ENCODE data around the gene HIPK3.

DNA sequence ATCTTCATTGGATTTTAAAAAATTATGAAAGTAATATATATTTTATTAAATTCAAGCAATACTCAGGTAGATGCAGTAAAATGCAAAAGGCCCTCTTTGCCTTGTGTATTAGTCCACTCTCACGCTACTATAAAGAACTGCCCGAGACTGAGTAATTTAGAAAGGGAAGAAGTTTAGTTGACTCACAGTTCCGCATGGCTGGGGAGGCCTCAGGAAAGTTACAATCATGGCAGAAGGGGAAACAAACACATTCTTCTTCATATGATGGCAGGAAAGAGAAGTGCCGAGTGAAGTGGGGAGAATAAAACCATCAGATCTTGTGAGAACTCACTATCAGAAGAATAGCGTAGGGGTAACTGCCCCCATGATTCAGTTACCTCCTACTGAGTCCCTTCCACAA, 130.8 kb downstream of the HIPK3 start:
- TF ChIP-seq, protein P1, sequence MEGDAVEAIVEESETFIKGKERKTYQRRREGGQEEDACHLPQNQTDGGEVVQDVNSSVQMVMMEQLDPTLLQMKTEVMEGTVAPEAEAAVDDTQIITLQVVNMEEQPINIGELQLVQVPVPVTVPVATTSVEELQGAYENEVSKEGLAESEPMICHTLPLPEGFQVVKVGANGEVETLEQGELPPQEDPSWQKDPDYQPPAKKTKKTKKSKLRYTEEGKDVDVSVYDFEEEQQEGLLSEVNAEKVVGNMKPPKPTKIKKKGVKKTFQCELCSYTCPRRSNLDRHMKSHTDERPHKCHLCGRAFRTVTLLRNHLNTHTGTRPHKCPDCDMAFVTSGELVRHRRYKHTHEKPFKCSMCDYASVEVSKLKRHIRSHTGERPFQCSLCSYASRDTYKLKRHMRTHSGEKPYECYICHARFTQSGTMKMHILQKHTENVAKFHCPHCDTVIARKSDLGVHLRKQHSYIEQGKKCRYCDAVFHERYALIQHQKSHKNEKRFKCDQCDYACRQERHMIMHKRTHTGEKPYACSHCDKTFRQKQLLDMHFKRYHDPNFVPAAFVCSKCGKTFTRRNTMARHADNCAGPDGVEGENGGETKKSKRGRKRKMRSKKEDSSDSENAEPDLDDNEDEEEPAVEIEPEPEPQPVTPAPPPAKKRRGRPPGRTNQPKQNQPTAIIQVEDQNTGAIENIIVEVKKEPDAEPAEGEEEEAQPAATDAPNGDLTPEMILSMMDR (IDR thresholded peaks at IDR 0.05; ENCODE audit: low read depth, low read length): no peak
- TF ChIP-seq EZH2phosphoT487 (IDR thresholded peaks at IDR 0.05; ENCODE audit: low read depth): no peak

Measured in OCI-LY3 (cell line).